AG04449 (cell line): Measurements from ENCODE around the gene ITGA5.
A peak's percentile ranks its signal among the peaks of the same experiment; 100 is the strongest.

Experiments
- CTCF ChIA-PET: fragments of 350-600 bp; formaldehyde crosslinking; extraction: SDS; loops from one replicate; lab custom pipeline; 2021; ENCODE audit warnings: antibody characterized with exemption; lab: Yijun Ruan, JAX
- POLR2A ChIA-PET: fragments of 400-600, 350-600 bp; formaldehyde crosslinking; extraction: SDS; loops from one replicate; lab custom pipeline; 2020; ENCODE audit warnings: antibody characterized with exemption, inconsistent platforms; lab: Yijun Ruan, JAX
- DNase-seq: peaks from one replicate; pipeline ENCODE4 v3.0.0-alpha.2; 2010; ENCODE audit warnings: low read depth, low spot score
- H3K4me3 ChIP-seq: 2 replicates; pipeline ENCODE4 v1.5.1; 2011; ENCODE audit warnings: low read depth, mild to moderate bottlenecking, control low read depth, low read length
- TF ChIP-seq, protein P1 (sequence below): IDR thresholded peaks from one replicate; pipeline ENCODE4 v1.5.1; 2011; ENCODE audit warnings: mild to moderate bottlenecking, moderate library complexity, low read length, control low read depth, inconsistent platforms; ENCODE audit not compliant: insufficient read depth; ENCODE audit errors: missing control alignments

Gene ITGA5

DNA sequence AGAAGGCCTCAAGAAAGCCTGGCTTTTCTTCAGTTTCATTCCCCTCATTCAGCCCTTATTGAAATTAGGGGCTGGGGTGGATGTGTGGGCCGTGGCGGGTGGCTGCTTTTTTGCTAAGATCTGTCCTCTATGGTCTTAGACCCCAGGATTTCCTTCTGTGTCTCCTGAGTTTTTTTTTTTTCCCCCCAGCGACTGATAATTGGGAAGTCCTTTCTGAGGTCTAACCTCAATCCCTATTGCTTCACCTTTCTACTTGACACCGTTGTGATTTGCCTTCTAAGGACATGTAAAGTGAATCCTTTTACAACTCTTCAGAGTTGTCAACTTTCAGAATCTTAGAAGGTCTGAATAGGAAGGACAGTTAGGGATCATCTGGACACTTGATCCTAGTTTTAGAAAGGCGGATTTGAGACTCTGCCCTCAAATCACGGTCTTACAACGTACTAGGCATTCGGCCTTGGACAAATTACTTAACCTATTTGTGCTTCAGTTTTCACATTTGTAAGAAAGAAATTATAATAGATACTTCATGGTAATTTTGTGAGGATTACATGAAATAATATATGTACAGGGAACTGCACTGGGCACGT lies 59.2 kb downstream of the ITGA5 start:
- POLR2A ChIA-PET, result interaction anchor here (1.0 to 1.8 kb wide), 8 partner anchors 9 to 351 kb away, joined by 4 to 12 read pairs (median 4); partner anchors contain the start of genes CBX5, COPZ1, HNRNPA1 and HOXC8
- DNase-seq, result no peak
- TF ChIP-seq, protein P1, sequence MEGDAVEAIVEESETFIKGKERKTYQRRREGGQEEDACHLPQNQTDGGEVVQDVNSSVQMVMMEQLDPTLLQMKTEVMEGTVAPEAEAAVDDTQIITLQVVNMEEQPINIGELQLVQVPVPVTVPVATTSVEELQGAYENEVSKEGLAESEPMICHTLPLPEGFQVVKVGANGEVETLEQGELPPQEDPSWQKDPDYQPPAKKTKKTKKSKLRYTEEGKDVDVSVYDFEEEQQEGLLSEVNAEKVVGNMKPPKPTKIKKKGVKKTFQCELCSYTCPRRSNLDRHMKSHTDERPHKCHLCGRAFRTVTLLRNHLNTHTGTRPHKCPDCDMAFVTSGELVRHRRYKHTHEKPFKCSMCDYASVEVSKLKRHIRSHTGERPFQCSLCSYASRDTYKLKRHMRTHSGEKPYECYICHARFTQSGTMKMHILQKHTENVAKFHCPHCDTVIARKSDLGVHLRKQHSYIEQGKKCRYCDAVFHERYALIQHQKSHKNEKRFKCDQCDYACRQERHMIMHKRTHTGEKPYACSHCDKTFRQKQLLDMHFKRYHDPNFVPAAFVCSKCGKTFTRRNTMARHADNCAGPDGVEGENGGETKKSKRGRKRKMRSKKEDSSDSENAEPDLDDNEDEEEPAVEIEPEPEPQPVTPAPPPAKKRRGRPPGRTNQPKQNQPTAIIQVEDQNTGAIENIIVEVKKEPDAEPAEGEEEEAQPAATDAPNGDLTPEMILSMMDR, result no peak
- CTCF ChIA-PET, result interaction anchor here (0.6 to 9.2 kb wide), 29 partner anchors 8 to 616 kb away, joined by 3 to 131 read pairs (median 4); partner anchors contain the start of genes COPZ1, HOXC10 and NFE2
- H3K4me3 ChIP-seq, result peak overlapping the region; percentile 59

DNA sequence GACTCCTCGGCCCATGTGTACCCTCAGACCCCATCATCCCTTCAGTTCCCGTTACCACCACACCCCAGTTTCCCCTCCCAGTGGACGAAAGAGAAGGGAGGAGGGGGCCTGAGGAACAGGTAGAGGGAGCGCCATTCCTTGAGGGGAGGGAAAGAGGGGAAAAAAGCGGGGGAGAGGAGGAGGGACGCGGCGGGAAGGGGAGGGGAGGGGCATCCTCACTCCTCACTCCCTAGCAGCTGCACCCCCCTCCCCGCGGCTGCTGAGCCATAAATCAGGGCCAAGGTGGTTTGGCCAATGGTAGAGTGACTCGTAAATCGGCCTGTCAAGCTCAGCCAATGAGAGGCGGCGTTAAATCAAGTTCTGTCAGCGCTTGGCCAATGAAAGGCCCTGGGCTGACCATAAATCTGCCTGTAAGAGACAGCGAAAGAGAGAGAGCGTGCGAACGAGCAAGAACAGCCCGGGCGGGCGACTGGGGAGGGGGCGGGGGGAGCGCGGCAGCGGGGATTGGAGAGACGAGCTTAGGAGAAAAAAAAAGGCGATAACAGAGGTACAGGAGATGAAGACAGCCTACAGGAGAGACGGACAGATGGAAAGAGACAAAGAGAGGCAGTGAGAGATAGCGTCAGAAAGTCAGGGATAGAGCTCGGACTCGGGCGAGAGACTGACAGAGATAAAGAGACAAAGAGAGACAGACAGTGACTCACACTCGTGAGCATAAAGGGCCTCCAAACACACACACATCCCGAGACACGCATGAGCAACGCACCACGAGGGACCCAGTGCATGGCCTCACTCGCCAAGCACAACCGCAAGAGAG lies 59.9 kb downstream of the ITGA5 start:
- TF ChIP-seq, protein P1, result no peak
- CTCF ChIA-PET, result interaction anchor here (0.6 to 9.2 kb wide), 20 partner anchors 9 to 615 kb away, joined by 3 to 131 read pairs (median 4); partner anchors contain the start of genes COPZ1 and HOXC10
- POLR2A ChIA-PET, result interaction anchor here (1.0 to 1.8 kb wide), 10 partner anchors 9 to 366 kb away, joined by 4 to 12 read pairs (median 4); partner anchors contain the start of genes CBX5, COPZ1, HNRNPA1 and HOXC8
- peak; percentile 97 for DNase-seq
- peak overlapping the region; percentile 59 for H3K4me3 ChIP-seq

DNA sequence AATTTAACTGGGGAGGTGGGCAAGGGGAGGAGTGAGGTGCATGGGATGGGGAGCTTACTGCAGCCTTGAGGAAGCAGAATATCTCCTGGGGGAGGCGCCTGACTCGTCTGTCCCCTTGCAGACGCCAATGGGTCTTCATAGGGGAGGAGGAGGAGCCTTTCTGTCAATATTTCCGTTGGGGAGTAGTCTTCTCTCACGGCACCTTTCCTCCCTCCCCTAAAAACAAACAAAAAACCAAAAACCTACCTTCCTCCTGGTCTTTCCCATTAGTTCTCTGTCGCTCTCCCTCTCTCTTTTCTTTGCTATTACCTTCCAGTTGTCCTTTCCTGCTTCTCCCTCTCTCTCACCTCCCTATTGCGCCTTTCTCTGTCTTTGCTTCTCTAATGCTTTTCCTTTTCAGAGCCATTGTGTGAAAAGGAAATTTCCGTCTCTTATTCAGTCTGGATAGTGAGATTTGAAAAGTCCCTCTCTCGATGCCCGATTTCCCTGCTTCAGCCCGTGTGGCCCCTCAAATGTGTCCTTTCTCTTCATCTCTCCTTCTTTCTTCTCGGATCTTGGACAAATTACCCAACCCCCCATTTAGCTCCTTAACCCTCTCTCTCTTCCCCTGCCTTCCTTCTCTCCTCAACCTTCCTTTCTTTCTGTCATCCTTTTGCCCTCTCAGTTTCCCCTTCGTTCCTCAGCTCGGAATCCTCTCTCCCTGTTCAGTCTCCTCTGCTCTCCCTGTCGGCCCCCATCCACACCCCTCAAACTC lies 60.7 kb downstream of the ITGA5 start:
- TF ChIP-seq, protein P1, result no peak
- ChIA-PET POLR2A (interaction anchor here (1.0 to 1.8 kb wide), 7 partner anchors 10 to 365 kb away, joined by 4 to 12 read pairs (median 5); partner anchors contain the start of genes CBX5, COPZ1, HNRNPA1 and HOXC8), CTCF (interaction anchor here (0.6 to 9.2 kb wide), 19 partner anchors 9 to 614 kb away, joined by 3 to 131 read pairs (median 4); partner anchors contain the start of genes COPZ1 and HOXC10)
- H3K4me3 ChIP-seq, result peak overlapping the region; percentile 59
- DNase-seq, result no peak

DNA sequence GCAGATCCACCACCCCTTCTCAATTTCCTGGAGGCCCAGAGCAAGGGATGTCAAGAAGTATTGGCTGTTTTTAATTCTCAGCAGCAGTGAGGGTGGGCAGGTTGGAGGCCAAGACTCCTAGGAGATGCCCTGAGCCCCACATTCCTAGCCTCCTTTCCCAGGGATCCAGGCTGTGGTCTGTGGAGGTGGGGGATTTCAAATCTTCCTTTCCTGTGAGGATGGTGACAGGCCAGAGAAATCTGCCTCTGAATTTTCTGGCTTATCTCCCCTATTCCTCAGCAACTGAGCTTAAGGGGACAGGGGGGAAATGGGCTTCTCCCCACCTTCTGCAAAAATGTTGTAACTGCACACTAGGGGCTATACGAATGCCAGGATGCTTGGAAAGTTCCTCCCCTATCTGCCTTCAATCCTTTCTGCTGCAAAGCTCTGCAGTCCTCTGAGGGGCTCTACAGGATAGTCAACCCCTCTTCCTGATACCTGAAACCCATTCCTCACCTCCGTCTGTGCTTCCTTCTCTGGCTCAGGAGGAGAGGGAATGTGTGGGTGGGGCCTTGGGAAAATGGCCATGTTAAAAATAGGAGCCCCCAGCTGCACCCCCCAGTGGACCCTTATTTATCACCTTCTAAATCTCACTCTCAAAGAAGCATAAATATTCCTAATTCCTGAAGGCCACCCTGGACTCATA lies 61.4 kb downstream of the ITGA5 start:
- ChIA-PET CTCF (interaction anchor here (0.6 to 9.2 kb wide), 13 partner anchors 10 to 150 kb away, joined by 3 to 131 read pairs (median 8); partner anchors contain the start of gene COPZ1), POLR2A (no interaction called here)
- DNase-seq, result no peak
- no peak overlapping the region for H3K4me3 ChIP-seq
- TF ChIP-seq, protein P1, result no peak

DNA sequence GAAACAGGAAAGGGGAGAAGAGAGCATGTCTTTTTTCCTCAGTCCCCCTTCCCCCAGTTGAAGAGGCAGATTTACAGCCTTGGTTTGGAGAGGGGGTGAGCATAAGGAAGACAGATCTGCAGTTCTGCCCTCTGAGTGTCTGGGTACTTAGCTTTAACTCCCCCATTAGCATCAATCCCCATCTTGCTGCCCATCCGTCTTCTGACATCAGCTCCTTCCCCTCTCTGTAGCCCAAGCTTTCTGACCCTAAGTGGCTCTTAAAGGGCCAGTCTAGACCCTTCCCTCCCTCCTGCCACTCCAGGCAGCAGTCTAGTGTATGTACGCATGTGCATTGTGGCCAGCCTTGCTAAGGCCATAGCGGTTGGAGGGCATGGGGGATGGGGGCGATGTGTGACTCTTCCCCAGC lies 62.1 kb downstream of the ITGA5 start:
- ChIA-PET CTCF (interaction anchor here (0.8 to 9.2 kb wide), 14 partner anchors 11 to 149 kb away, joined by 3 to 131 read pairs (median 6); partner anchors contain the start of gene COPZ1), POLR2A (no interaction called here)
- TF ChIP-seq, protein P1, result no peak
- no peak overlapping the region for H3K4me3 ChIP-seq
- DNase-seq, result no peak
